ENCODE measurements around the gene PTPRE. TPM values are rescaled to one million over a fixed set of nuclear protein-coding genes. Genes with fewer than 3 reads are reported as not detected.

Gene PTPRE
- total RNA-seq, 3 donors from 2014 or later (not counting 1 experiment from before 2014, with no cell fraction given): 274 to 280 (median 275) TPM

GRCh38 chr10:127908106-127908958 is 1.4 kb downstream of the PTPRE start:
- ATAC-seq: no peak
- no peaks in the 10 kb centered on the region for H3K36me3 Mint-ChIP-seq
- Histone ChIP-seq H3K4me1 (ENCODE audit: control insufficient read depth, insufficient read depth, low read length) (peaks cover 10% of the 10 kb centered on the region), H3K9me3 (ENCODE audit: control insufficient read depth, insufficient read depth, low read length) (no peaks in the 10 kb centered on the region), H3K27ac (ENCODE audit: low read length) (no peak overlapping the region), H3K4me3 (ENCODE audit: low read length) (no peak overlapping the region), H3K27me3 (ENCODE audit: control insufficient read depth, insufficient read depth, low read length) (peaks cover 11% of the 10 kb centered on the region), H3K36me3 (ENCODE audit: control insufficient read depth, insufficient read depth, low read length) (no peaks in the 10 kb centered on the region)
- peaks cover 32 to 62% of the 10 kb centered on the region in 2 donors for H3K27me3 Mint-ChIP-seq (ENCODE audit: low read depth in 2 of 2)
- TF ChIP-seq CTCF (IDR thresholded peaks at IDR 0.05): no peak
- no peak for DNase-seq
- intact Hi-C loops (cut with micrococcal nuclease): loop anchor here (5.0 kb wide), 1 partner anchor 244 kb away; no protein-coding TSS in a partner anchor
- WGBS (ENCODE audit: insufficient coverage): 81% methylated on average over 13 of the region's 13 CpGs
- H3K9me3 Mint-ChIP-seq: no peaks in the 10 kb centered on the region
- H3K4me3 Mint-ChIP-seq: peak overlapping the region; percentile 21
- no peak overlapping the region for H3K27ac Mint-ChIP-seq
- H3K4me1 Mint-ChIP-seq: no peaks in the 10 kb centered on the region

DNA sequence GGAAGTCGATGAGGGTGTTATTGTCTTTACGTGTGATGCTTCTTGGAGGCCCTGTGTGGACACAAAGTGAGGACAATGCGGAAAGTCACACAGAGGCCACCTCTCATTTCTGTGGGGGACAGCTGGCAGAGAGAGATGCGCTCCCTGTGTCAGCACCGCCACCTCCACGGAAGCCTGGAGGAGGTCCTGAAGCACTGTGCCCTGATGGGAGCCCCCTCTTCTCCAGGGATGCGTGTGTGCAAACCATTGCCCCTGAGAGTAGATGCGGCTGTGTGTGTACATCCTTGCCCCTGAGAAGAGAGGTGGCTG is 2.0 kb downstream of the PTPRE start:
- TF ChIP-seq CTCF (IDR thresholded peaks at IDR 0.05): no peak
- H3K4me1 Mint-ChIP-seq: no peaks in the 10 kb centered on the region
- intact Hi-C loops (cut with micrococcal nuclease): loop anchor here (5.0 kb wide), 1 partner anchor 243 kb away; no protein-coding TSS in a partner anchor
- no peaks in the 10 kb centered on the region for H3K9me3 Mint-ChIP-seq
- no peak overlapping the region for H3K4me3 ChIP-seq (ENCODE audit: low read length)
- H3K27me3 ChIP-seq (ENCODE audit: control insufficient read depth, insufficient read depth, low read length): peaks cover 11% of the 10 kb centered on the region
- H3K9me3 ChIP-seq (ENCODE audit: control insufficient read depth, insufficient read depth, low read length): no peaks in the 10 kb centered on the region
- DNase-seq (no peak), ATAC-seq (no peak)
- H3K27ac ChIP-seq (ENCODE audit: low read length): no peak overlapping the region
- peak overlapping the region in 1 of 2 donors; percentile 48 for H3K27ac Mint-ChIP-seq
- H3K36me3 Mint-ChIP-seq: no peaks in the 10 kb centered on the region
- no peak overlapping the region for H3K4me3 Mint-ChIP-seq
- H3K4me1 ChIP-seq (ENCODE audit: control insufficient read depth, insufficient read depth, low read length): peaks cover 10% of the 10 kb centered on the region
- peaks cover 29 to 57% of the 10 kb centered on the region in 2 donors for H3K27me3 Mint-ChIP-seq (ENCODE audit: low read depth in 2 of 2)
- H3K36me3 ChIP-seq (ENCODE audit: control insufficient read depth, insufficient read depth, low read length): no peaks in the 10 kb centered on the region
- WGBS (ENCODE audit: insufficient coverage): 81% methylated on average over 8 of the region's 8 CpGs

DNA sequence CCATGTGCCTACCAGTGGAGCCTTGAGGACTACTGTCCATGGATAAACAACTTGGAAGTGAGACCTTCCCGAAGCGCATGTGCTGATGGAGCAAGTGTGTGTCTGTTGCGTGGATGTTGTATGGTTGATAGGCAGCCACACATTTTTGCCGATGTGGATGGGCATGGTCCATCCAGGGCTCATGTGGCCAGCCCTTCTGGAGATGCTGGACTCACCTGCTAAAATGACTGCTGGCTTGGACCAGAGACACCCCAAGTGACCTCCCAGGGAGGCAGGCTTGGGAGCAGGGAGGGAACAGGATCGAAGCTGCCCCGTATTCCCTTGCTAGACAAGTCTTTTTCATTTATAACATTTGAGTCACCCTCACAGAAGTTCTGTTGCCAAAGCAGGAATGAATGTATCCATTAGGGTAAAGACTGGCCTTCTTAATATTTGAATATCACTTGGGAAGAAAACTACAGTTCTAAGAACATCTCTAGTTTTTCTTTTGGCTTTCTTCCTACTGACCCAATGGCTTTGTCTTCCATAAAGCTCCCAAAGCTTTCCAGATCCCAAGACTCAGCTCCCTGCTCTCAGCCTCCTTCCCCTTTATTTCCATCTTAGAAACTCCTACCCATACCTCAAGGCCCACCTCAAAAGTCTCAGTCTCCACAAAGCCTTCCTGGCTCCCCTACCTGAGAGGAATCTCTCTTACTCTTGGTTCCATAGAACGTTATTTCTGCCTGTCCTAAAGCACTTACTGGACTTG is 3.0 kb downstream of the PTPRE start:
- intact Hi-C loops (cut with micrococcal nuclease): loop anchor here (5.0 kb wide), 1 partner anchor 242 kb away; no protein-coding TSS in a partner anchor
- ATAC-seq (no peak), DNase-seq (no peak)
- Histone ChIP-seq H3K27me3 (ENCODE audit: control insufficient read depth, insufficient read depth, low read length) (peaks cover 11% of the 10 kb centered on the region), H3K27ac (ENCODE audit: low read length) (no peak overlapping the region), H3K4me1 (ENCODE audit: control insufficient read depth, insufficient read depth, low read length) (peaks cover 10% of the 10 kb centered on the region), H3K9me3 (ENCODE audit: control insufficient read depth, insufficient read depth, low read length) (no peaks in the 10 kb centered on the region), H3K4me3 (ENCODE audit: low read length) (no peak overlapping the region), H3K36me3 (ENCODE audit: control insufficient read depth, insufficient read depth, low read length) (no peaks in the 10 kb centered on the region)
- Mint-ChIP-seq H3K27me3 (ENCODE audit: low read depth in 2 of 2) (peaks cover 29 to 53% of the 10 kb centered on the region in 2 donors), H3K36me3 (no peaks in the 10 kb centered on the region), H3K4me1 (no peaks in the 10 kb centered on the region), H3K9me3 (no peaks in the 10 kb centered on the region), H3K27ac (peak overlapping the region in 1 of 2 donors; percentile 48), H3K4me3 (peak overlapping the region; percentile 0)
- WGBS (ENCODE audit: insufficient coverage): 91% methylated on average over 6 of the region's 7 CpGs
- no peak for TF ChIP-seq CTCF (IDR thresholded peaks at IDR 0.05)
